DOHH2 (cell line): ENCODE data around the gene ADAD2.

Experiments used
- H3F3A ChIP-seq: fragments of 200-600 bp; sonication (generic), shearing (Covaris generic); 2 replicates; pipeline ENCODE4 v1.6.0; 2016; ENCODE audit warnings: antibody characterized with exemption, mild to moderate bottlenecking; ENCODE audit not compliant: control insufficient read depth, insufficient read depth
- H3K27ac ChIP-seq: fragments of 200-600 bp; sonication (generic); 2 replicates; pipeline ENCODE4 v1.5.1; 2014; ENCODE audit warnings: low read depth, mild to moderate bottlenecking, low read length, moderate library complexity
- H3K27me3 ChIP-seq: fragments of 200-600 bp; sonication (generic); 2 replicates; pipeline ENCODE4 v1.6.1; 2014; ENCODE audit warnings: mild to moderate bottlenecking, low read length, mixed read lengths; ENCODE audit not compliant: control insufficient read depth
- H3K36me3 ChIP-seq: fragments of 200-600 bp; sonication (generic); 2 replicates; pipeline ENCODE4 v1.6.1; 2014; ENCODE audit warnings: mild to moderate bottlenecking, low read length, moderate library complexity, mixed read lengths; ENCODE audit not compliant: control insufficient read depth
- H3K4me1 ChIP-seq: fragments of 200-600 bp; sonication (generic); 2 replicates; pipeline ENCODE4 v1.6.1; 2014; ENCODE audit warnings: mild to moderate bottlenecking, low read length, mixed read lengths; ENCODE audit not compliant: control insufficient read depth
- H3K4me2 ChIP-seq: fragments of 200-600 bp; sonication (generic); 2 replicates; pipeline ENCODE4 v1.6.0; 2014; ENCODE audit warnings: mild to moderate bottlenecking, low read length, moderate library complexity
- H3K4me3 ChIP-seq: fragments of 200-600 bp; sonication (generic); 2 replicates; pipeline ENCODE4 v1.5.1; 2014; ENCODE audit warnings: mild to moderate bottlenecking, low read length, mixed read lengths
- H3K79me2 ChIP-seq: fragments of 200-600 bp; sonication (generic); 2 replicates; pipeline ENCODE4 v1.6.1; 2014; ENCODE audit warnings: mild to moderate bottlenecking, low read length, mixed read lengths; ENCODE audit not compliant: control insufficient read depth
- H3K9me2 ChIP-seq: fragments of 200-600 bp; sonication (generic); replicated peaks from 2 replicates; pipeline ENCODE4 v1.6.1; 2014; ENCODE audit warnings: mild to moderate bottlenecking, low read length, mixed read lengths; ENCODE audit not compliant: control insufficient read depth
- H3K9me3 ChIP-seq: fragments of 200-600 bp; sonication (generic); 2 replicates; pipeline ENCODE4 v1.6.1; 2014; ENCODE audit warnings: antibody characterized with exemption, low read length, mixed read lengths; ENCODE audit not compliant: control insufficient read depth, insufficient read depth
- H4K20me1 ChIP-seq: fragments of 200-600 bp; sonication (generic); 2 replicates; pipeline ENCODE4 v1.6.0; 2014; ENCODE audit warnings: low read depth, mild to moderate bottlenecking, antibody characterized with exemption, low read length, moderate library complexity; ENCODE audit not compliant: control insufficient read depth, insufficient read depth
- CTCF ChIP-seq: fragments of 200-600 bp; sonication (generic); IDR thresholded peaks from one replicate; pipeline ENCODE4 v1.5.1; 2014; ENCODE audit warnings: antibody characterized with exemption, mild to moderate bottlenecking, low read depth, low read length; ENCODE audit not compliant: poor library complexity, severe bottlenecking
- EZH2phosphoT487 ChIP-seq: fragments of 200-600 bp; sonication (generic); IDR thresholded peaks from 2 replicates; pipeline ENCODE4 v1.6.1; 2017; ENCODE audit warnings: borderline replicate concordance, mild to moderate bottlenecking, antibody characterized with exemption, low read length, moderate library complexity, mixed read lengths

Gene ADAD2

GRCh38 chr16:84159007-84159406 lies 31.9 kb upstream of the ADAD2 start:
- no peak overlapping the region for H3K4me3 ChIP-seq
- H3K9me2 ChIP-seq = no peaks in the 10 kb centered on the region
- no peaks in the 10 kb centered on the region for H3K4me1 ChIP-seq
- H3K79me2 ChIP-seq = no peaks in the 10 kb centered on the region
- H3F3A ChIP-seq = no peaks in the 10 kb centered on the region
- TF ChIP-seq CTCF (no peak), EZH2phosphoT487 (no peak)
- peaks cover 33% of the 10 kb centered on the region for H3K27me3 ChIP-seq
- no peaks in the 10 kb centered on the region for H4K20me1 ChIP-seq
- H3K4me2 ChIP-seq = no peak overlapping the region
- H3K9me3 ChIP-seq = no peaks in the 10 kb centered on the region
- no peak overlapping the region for H3K27ac ChIP-seq
- no peaks in the 10 kb centered on the region for H3K36me3 ChIP-seq

GRCh38 chr16:84159800-84160199 lies 31.2 kb upstream of the ADAD2 start:
- TF ChIP-seq CTCF (no peak), EZH2phosphoT487 (no peak)
- H3K4me2 ChIP-seq = no peak overlapping the region
- H3K4me3 ChIP-seq = no peak overlapping the region

GRCh38 chr16:84161037-84161436 lies 29.9 kb upstream of the ADAD2 start:
- TF ChIP-seq CTCF (no peak), EZH2phosphoT487 (no peak)
- H3F3A ChIP-seq = no peaks in the 10 kb centered on the region
- no peaks in the 10 kb centered on the region for H3K79me2 ChIP-seq
- peaks cover 33% of the 10 kb centered on the region for H3K27me3 ChIP-seq
- no peaks in the 10 kb centered on the region for H3K9me3 ChIP-seq
- H3K4me1 ChIP-seq = no peaks in the 10 kb centered on the region
- no peaks in the 10 kb centered on the region for H3K9me2 ChIP-seq
- H3K4me3 ChIP-seq = no peak overlapping the region
- H4K20me1 ChIP-seq = no peaks in the 10 kb centered on the region
- H3K36me3 ChIP-seq = no peaks in the 10 kb centered on the region
- H3K27ac ChIP-seq = no peak overlapping the region
- no peak overlapping the region for H3K4me2 ChIP-seq

More at GRCh38 chr16:84159800-84160199, 31.2 kb upstream of the ADAD2 start:
- no peaks in the 10 kb centered on the region for H3K9me3 ChIP-seq
- no peaks in the 10 kb centered on the region for H4K20me1 ChIP-seq
- H3K27ac ChIP-seq = no peak overlapping the region
- no peaks in the 10 kb centered on the region for H3K79me2 ChIP-seq
- H3K9me2 ChIP-seq = no peaks in the 10 kb centered on the region
- peaks cover 33% of the 10 kb centered on the region for H3K27me3 ChIP-seq
- H3F3A ChIP-seq = no peaks in the 10 kb centered on the region
- no peaks in the 10 kb centered on the region for H3K36me3 ChIP-seq
- H3K4me1 ChIP-seq = no peaks in the 10 kb centered on the region

GRCh38 chr16:84161801-84162200 lies 29.2 kb upstream of the ADAD2 start:
- Histone ChIP-seq H3K4me2 (no peak overlapping the region), H3K27me3 (peaks cover 28% of the 10 kb centered on the region), H4K20me1 (no peaks in the 10 kb centered on the region)

More at GRCh38 chr16:84161801-84162200, 29.2 kb upstream of the ADAD2 start:
- Histone ChIP-seq H3K36me3 (no peaks in the 10 kb centered on the region), H3K4me1 (no peaks in the 10 kb centered on the region), H3F3A (no peaks in the 10 kb centered on the region), H3K4me3 (no peak overlapping the region), H3K9me2 (no peaks in the 10 kb centered on the region), H3K27ac (no peak overlapping the region), H3K79me2 (no peaks in the 10 kb centered on the region), H3K9me3 (no peaks in the 10 kb centered on the region)
- no peak for TF ChIP-seq CTCF
- TF ChIP-seq EZH2phosphoT487 = no peak
